Parathyroid adenoma (tissue), 2 donors: ENCODE measurements around the gene UBL4B.

ENCODE experiments used
- H2AFZ ChIP-seq: fragments of 300-600 bp; sonication (generic); one replicate; pipeline ENCODE4 v1.7.0; 2017; ENCODE audit warnings: antibody characterized with exemption, mild to moderate bottlenecking
- H3K27ac ChIP-seq: fragments of 300-600 bp; sonication (generic); one replicate; pipeline ENCODE4 v1.7.0; 2017
- H3K27me3 ChIP-seq: fragments of 300-600 bp; sonication (generic); one replicate; pipeline ENCODE4 v1.7.0; 2017; ENCODE audit warnings: low read length; ENCODE audit not compliant: control insufficient read depth, insufficient read depth
- H3K36me3 ChIP-seq: fragments of 300-600 bp; sonication (generic); one replicate; pipeline ENCODE4 v1.7.0; 2017; ENCODE audit warnings: low read length; ENCODE audit not compliant: control insufficient read depth, insufficient read depth
- H3K4me1 ChIP-seq: fragments of 300-600 bp; sonication (generic); one replicate; pipeline ENCODE4 v1.7.0; 2017; ENCODE audit warnings: control low read depth
- H3K4me2 ChIP-seq: fragments of 300-600 bp; sonication (generic); one replicate; pipeline ENCODE4 v1.7.0; 2017; ENCODE audit warnings: low read length
- H3K4me3 ChIP-seq: fragments of 300-600 bp; sonication (generic); one replicate; pipeline ENCODE4 v1.7.0; 2017; ENCODE audit warnings: low read depth, low read length
- H3K79me2 ChIP-seq: fragments of 300-600 bp; sonication (generic); one replicate; pipeline ENCODE4 v1.7.0; 2017; ENCODE audit warnings: control low read depth
- H3K9ac ChIP-seq: fragments of 300-600 bp; sonication (generic); one replicate; pipeline ENCODE4 v1.7.0; 2017; ENCODE audit warnings: mild to moderate bottlenecking
- H3K9me3 ChIP-seq: fragments of 300-600 bp; sonication (generic); one replicate; pipeline ENCODE4 v1.7.0; 2017; ENCODE audit warnings: low read length; ENCODE audit not compliant: control insufficient read depth
- CTCF ChIP-seq: fragments of 300-600 bp; sonication (generic); IDR thresholded peaks from one replicate; pipeline ENCODE4 v1.7.0; 2017; ENCODE audit warnings: antibody characterized with exemption, mild to moderate bottlenecking
- donor health status: primary hyperparathyroidism.

The UBL4B gene

DNA sequence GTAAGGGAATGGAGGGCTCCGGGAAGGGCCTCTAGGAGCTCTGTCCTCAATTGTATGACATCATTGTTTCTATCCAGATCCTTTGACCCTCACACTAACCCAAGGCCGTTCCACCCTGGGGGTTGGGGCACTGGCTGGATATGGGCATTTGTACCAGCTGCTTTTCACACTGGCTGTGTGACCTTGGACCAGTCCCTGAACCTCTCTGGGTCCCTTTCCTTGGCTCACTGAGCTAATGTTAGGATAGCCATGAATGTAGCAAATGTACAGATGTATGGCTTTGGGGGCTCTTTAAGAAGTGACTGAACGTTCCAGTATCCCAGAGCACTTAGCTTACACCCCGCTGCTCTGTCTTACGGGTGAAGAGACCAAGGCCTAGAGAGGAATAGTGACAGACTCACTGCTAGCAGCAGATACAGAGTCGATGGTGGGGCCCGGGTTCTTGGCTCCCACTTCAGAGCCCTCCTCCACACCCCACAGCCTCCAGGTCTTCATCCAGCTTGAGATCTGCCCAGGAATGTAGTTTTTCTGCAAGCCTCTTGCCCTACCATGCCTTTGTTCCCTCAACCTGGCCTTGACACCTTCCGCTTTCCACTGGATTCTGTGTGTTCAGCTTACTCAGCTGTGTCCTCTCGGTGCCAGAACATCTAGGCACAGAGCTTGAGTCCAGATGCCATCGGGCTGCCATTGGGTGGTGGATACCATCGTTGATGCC, 14.6 kb upstream of the UBL4B start:
- no peaks in the 10 kb centered on the region for H3K79me2 ChIP-seq
- no peak overlapping the region for H3K27ac ChIP-seq
- no peak overlapping the region for H3K4me3 ChIP-seq
- H3K9me3 ChIP-seq = no peaks in the 10 kb centered on the region
- H2AFZ ChIP-seq = no peak overlapping the region
- no peaks in the 10 kb centered on the region for H3K4me1 ChIP-seq
- H3K27me3 ChIP-seq = no peaks in the 10 kb centered on the region
- no peak overlapping the region for H3K4me2 ChIP-seq
- no peaks in the 10 kb centered on the region for H3K36me3 ChIP-seq
- TF ChIP-seq CTCF = no peak
- no peak overlapping the region for H3K9ac ChIP-seq

DNA sequence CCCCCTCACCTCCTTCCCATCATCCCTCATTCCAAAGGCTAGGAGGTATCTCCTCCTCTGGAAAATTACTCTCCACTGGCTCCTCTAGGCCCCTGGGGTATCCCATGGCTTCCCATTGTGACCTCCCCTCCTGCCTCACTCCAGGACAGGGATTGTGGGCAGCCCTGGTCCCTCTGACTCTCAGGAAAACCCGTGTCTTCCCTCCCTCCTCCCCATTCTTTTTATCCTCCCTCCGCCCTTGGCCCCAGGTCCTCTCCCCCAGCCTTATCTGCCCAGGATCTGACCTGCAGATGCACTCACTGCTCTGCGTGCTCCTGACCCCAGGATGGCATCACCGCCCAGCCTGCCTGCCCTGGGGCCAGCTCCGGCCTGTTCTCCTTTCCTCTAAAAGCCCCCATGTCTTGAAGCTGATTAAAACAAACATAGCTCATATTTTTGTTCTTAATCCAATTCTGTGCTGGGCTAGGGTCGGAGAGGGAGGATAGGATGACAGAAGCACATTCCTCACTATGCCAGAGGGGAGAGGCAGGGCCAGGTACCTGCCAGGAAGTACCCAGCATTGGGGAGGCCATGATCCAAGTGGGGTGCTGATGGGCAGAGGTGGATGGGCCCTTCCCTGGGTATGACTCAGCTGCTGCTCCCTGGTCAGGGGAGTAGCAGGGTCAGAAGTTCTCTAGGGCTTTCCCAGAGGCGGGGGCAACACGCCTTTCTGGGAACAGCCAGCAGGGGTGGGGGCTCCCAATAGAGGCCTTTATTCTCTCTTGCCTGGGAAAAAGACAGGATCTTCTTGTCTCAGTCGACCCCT, 13.8 kb upstream of the UBL4B start:
- no peak overlapping the region for H3K9ac ChIP-seq
- H3K27me3 ChIP-seq = no peaks in the 10 kb centered on the region
- no peaks in the 10 kb centered on the region for H3K79me2 ChIP-seq
- TF ChIP-seq CTCF = no peak
- H3K4me2 ChIP-seq = no peak overlapping the region
- H3K27ac ChIP-seq = no peak overlapping the region
- H2AFZ ChIP-seq = no peak overlapping the region
- H3K36me3 ChIP-seq = no peaks in the 10 kb centered on the region
- H3K4me1 ChIP-seq = no peaks in the 10 kb centered on the region
- no peaks in the 10 kb centered on the region for H3K9me3 ChIP-seq
- H3K4me3 ChIP-seq = no peak overlapping the region

- Histone ChIP-seq H3K4me1 (no peaks in the 10 kb centered on the region), H3K4me2 (no peak overlapping the region), H3K27me3 (no peaks in the 10 kb centered on the region), H2AFZ (no peak overlapping the region), H3K9me3 (no peaks in the 10 kb centered on the region), H3K4me3 (no peak overlapping the region), H3K36me3 (no peaks in the 10 kb centered on the region), H3K79me2 (no peaks in the 10 kb centered on the region), H3K27ac (no peak overlapping the region), H3K9ac (no peak overlapping the region)
- TF ChIP-seq CTCF = no peak
These were observed 11.9 kb upstream of the UBL4B start for GRCh38 chr1:110100335-110100734.

DNA sequence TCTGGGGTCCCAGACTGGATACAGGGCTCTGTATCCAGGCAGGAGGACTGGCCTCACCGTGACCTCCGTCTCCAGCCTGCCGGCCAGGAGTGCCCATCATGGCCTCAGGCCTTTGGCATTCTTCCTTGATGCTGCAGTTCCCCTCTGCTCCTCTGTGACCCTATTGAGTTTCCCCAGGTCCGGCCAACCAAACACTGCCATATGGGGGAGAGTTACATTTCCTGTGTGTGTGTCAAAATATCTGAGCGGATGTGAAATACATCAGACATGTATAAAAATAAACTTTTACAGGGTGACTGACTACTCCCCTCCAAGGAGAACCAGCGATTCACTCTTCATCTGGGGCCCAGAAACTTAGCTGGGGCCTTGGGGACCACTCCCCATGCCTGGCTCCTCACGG, 10.2 kb upstream of the UBL4B start:
- no peaks in the 10 kb centered on the region for H3K36me3 ChIP-seq
- H3K27ac ChIP-seq = no peak overlapping the region
- no peaks in the 10 kb centered on the region for H3K79me2 ChIP-seq
- no peak overlapping the region for H3K4me2 ChIP-seq
- no peaks in the 10 kb centered on the region for H3K9me3 ChIP-seq
- no peaks in the 10 kb centered on the region for H3K27me3 ChIP-seq
- no peaks in the 10 kb centered on the region for H3K4me1 ChIP-seq
- no peak overlapping the region for H2AFZ ChIP-seq
- no peak overlapping the region for H3K9ac ChIP-seq
- no peak overlapping the region for H3K4me3 ChIP-seq
- no peak for TF ChIP-seq CTCF
